H9 (cell line): Measurements from ENCODE around the gene ZNF215. TPM values are rescaled to one million over a fixed set of nuclear protein-coding genes. Genes with fewer than 3 reads are reported as not detected.

ENCODE experiments used
- DNase-seq: peaks from one replicate; pipeline ENCODE4 v3.0.0-alpha.2; 2017
- H2AFZ ChIP-seq: one replicate; pipeline ENCODE4 v1.6.1; 2013; ENCODE audit warnings: mild to moderate bottlenecking, low read length, control low read depth, moderate library complexity
- H2AK5ac ChIP-seq: 2 replicates; pipeline ENCODE4 v1.6.1; 2013; ENCODE audit warnings: low read length, control low read depth, mixed read lengths; ENCODE audit not compliant: insufficient read length
- H2BK120ac ChIP-seq: one replicate; pipeline ENCODE4 v1.6.1; 2013; ENCODE audit warnings: low read depth, mild to moderate bottlenecking, low read length, control low read depth, inconsistent platforms; ENCODE audit not compliant: poor library complexity, severe bottlenecking
- H2BK12ac ChIP-seq: 2 replicates; pipeline ENCODE4 v1.6.1; 2013; ENCODE audit warnings: low read length, control low read depth, mixed read lengths, low read depth; ENCODE audit not compliant: insufficient read length
- H2BK15ac ChIP-seq: 2 replicates; pipeline ENCODE4 v1.6.1; 2013; ENCODE audit warnings: low read depth, low read length, control low read depth
- H2BK20ac ChIP-seq: one replicate; pipeline ENCODE4 v1.6.1; 2013; ENCODE audit warnings: low read depth, mild to moderate bottlenecking, low read length, control low read depth, inconsistent platforms; ENCODE audit not compliant: poor library complexity, severe bottlenecking
- H2BK5ac ChIP-seq: 2 replicates; pipeline ENCODE4 v1.6.1; 2013; ENCODE audit warnings: low read length, control low read depth, mixed read lengths; ENCODE audit not compliant: insufficient read length
- H3K14ac ChIP-seq: 2 replicates; pipeline ENCODE4 v1.6.1; 2013; ENCODE audit warnings: low read length, control low read depth; ENCODE audit not compliant: insufficient read depth
- H3K18ac ChIP-seq: 2 replicates; pipeline ENCODE4 v1.6.1; 2013; ENCODE audit warnings: low read depth, mild to moderate bottlenecking, mixed read lengths, low read length, control low read depth; ENCODE audit not compliant: insufficient read length
- H3K23ac ChIP-seq: 2 replicates; pipeline ENCODE4 v1.6.1; 2013; ENCODE audit warnings: low read length, control low read depth, mixed read lengths, low read depth; ENCODE audit not compliant: insufficient read length
- H3K23me2 ChIP-seq: 2 replicates; pipeline ENCODE4 v1.6.1; 2013; ENCODE audit warnings: low read depth, mild to moderate bottlenecking, mixed read lengths, low read length, control low read depth; ENCODE audit not compliant: insufficient read length, poor library complexity, severe bottlenecking
- H3K27ac ChIP-seq: 2 replicates; pipeline ENCODE4 v1.5.1; 2013; ENCODE audit warnings: low read length, control low read depth, mixed read lengths, low read depth; ENCODE audit not compliant: insufficient read length
- H3K27me3 ChIP-seq: 2 replicates; pipeline ENCODE4 v1.6.1; 2013; ENCODE audit warnings: low read length, control low read depth, inconsistent platforms; ENCODE audit not compliant: insufficient read depth
- H3K4ac ChIP-seq: 2 replicates; pipeline ENCODE4 v1.6.1; 2013; ENCODE audit warnings: low read depth, mild to moderate bottlenecking, control low read depth, inconsistent platforms, low read length, moderate library complexity
- H3K4me1 ChIP-seq: 2 replicates; pipeline ENCODE4 v1.6.1; 2013; ENCODE audit warnings: low read length, control low read depth, inconsistent platforms; ENCODE audit not compliant: insufficient read depth
- H3K4me2 ChIP-seq: 2 replicates; pipeline ENCODE4 v1.6.1; 2013; ENCODE audit warnings: low read length, control low read depth, mixed read lengths; ENCODE audit not compliant: insufficient read length, insufficient read depth
- H3K56ac ChIP-seq: 2 replicates; pipeline ENCODE4 v1.6.1; 2013; ENCODE audit warnings: low read depth, mild to moderate bottlenecking, mixed read lengths, low read length, control low read depth; ENCODE audit not compliant: insufficient read length
- H3K79me1 ChIP-seq: 2 replicates; pipeline ENCODE4 v1.6.1; 2013; ENCODE audit warnings: low read depth, mild to moderate bottlenecking, moderate library complexity, low read length, control low read depth, inconsistent platforms; ENCODE audit not compliant: insufficient read depth, poor library complexity, severe bottlenecking
- H3K79me2 ChIP-seq: 2 replicates; pipeline ENCODE4 v1.6.1; 2013; ENCODE audit warnings: low read length, control low read depth, inconsistent platforms; ENCODE audit not compliant: insufficient read depth
- H3K9ac ChIP-seq: 2 replicates; pipeline ENCODE4 v1.6.1; 2013; ENCODE audit warnings: low read length, control low read depth, mixed read lengths; ENCODE audit not compliant: insufficient read length; ENCODE audit errors: extremely low read depth
- H3K9me3 ChIP-seq: one replicate; pipeline ENCODE4 v1.6.1; 2013; ENCODE audit warnings: low read depth, low read length, inconsistent platforms; ENCODE audit not compliant: control insufficient read depth
- H3T11ph ChIP-seq: one replicate; pipeline ENCODE4 v1.6.1; 2013; ENCODE audit warnings: mild to moderate bottlenecking, low read length, control low read depth, inconsistent platforms
- H4K20me1 ChIP-seq: one replicate; pipeline ENCODE4 v1.6.1; 2013; ENCODE audit not compliant: control insufficient read depth, insufficient read length, insufficient read depth
- H4K5ac ChIP-seq: 2 replicates; pipeline ENCODE4 v1.6.1; 2013; ENCODE audit warnings: low read depth, mild to moderate bottlenecking, mixed read lengths, low read length, control low read depth; ENCODE audit not compliant: insufficient read length
- H4K8ac ChIP-seq: replicated peaks from 2 replicates; pipeline ENCODE4 v1.6.1; 2013; ENCODE audit warnings: low read length, control low read depth, mixed read lengths, low read depth; ENCODE audit not compliant: insufficient read length
- H4K91ac ChIP-seq: 2 replicates; pipeline ENCODE4 v1.6.1; 2013; ENCODE audit warnings: low read depth, mild to moderate bottlenecking, moderate library complexity, mixed read lengths, low read length, control low read depth; ENCODE audit not compliant: insufficient read length
- H3K27ac Mint-ChIP-seq, 3 experiments: 2 replicates in 2 of 3; 3 replicates in 1 of 3; pipeline ENCODE4 v1.8.0; 2020 to 2021; ENCODE audit warnings: mixed read lengths in 3 of 3, mild to moderate bottlenecking in 1 of 3, moderate library complexity in 1 of 3
- H3K27me3 Mint-ChIP-seq: 2 replicates; pipeline ENCODE4 v1.8.0; 2021; ENCODE audit warnings: low read depth, mild to moderate bottlenecking, moderate library complexity, mixed read lengths
- H3K36me3 Mint-ChIP-seq, 3 experiments: 2 replicates in 2 of 3; 3 replicates in 1 of 3; pipeline ENCODE4 v1.8.0; 2020 to 2021; ENCODE audit warnings: low read depth in 3 of 3, mixed read lengths in 3 of 3; ENCODE audit not compliant: insufficient read depth in 1 of 3
- H3K4me1 Mint-ChIP-seq, 2 experiments: 2 replicates each; pipeline ENCODE4 v1.8.0; 2020; ENCODE audit warnings: mixed read lengths in 2 of 2
- H3K4me3 Mint-ChIP-seq, 2 experiments: 2 replicates in 1 of 2; 3 replicates in 1 of 2; pipeline ENCODE4 v1.8.0; 2020 to 2021; ENCODE audit warnings: mild to moderate bottlenecking in 2 of 2, mixed read lengths in 2 of 2, moderate library complexity in 1 of 2
- H3K9me3 Mint-ChIP-seq, 2 experiments: 2 replicates in 1 of 2; 3 replicates in 1 of 2; pipeline ENCODE4 v1.8.0; 2020; ENCODE audit warnings: mild to moderate bottlenecking in 2 of 2, mixed read lengths in 2 of 2, moderate library complexity in 1 of 2
- CTCF ChIP-seq: fragments of 200-600 bp; sonication (generic); conservative IDR thresholded peaks from 3 replicates; pipeline ENCODE4 v1.8.0; 2021; ENCODE audit warnings: antibody characterized with exemption, mild to moderate bottlenecking
- total RNA-seq: library from RNA; stranded (reverse); gene quantifications from 2 replicates; pipeline ENCODE4 v1.2.1, GENCODE V29; 2021

ZNF215 gene
- total RNA-seq, 1 experiment from 2014 or later = 18.0 TPM

GRCh38 chr11:6995703-6996102, 69.5 kb downstream of the ZNF215 start:
- H4K20me1 ChIP-seq = no peaks in the 10 kb centered on the region
- H3K27ac Mint-ChIP-seq = no peak overlapping the region
- no peaks in the 10 kb centered on the region for H3K9me3 ChIP-seq
- no peak overlapping the region for H2AFZ ChIP-seq
- DNase-seq = no peak
- H3K14ac ChIP-seq = no peak overlapping the region
- no peak overlapping the region for H3K56ac ChIP-seq
- H3T11ph ChIP-seq = no peak overlapping the region
- no peaks in the 10 kb centered on the region for H3K4me1 ChIP-seq
- H2BK12ac ChIP-seq = no peak overlapping the region
- no peak overlapping the region for H3K27ac ChIP-seq
- no peak for TF ChIP-seq CTCF
- H2BK5ac ChIP-seq = no peak overlapping the region
- no peaks in the 10 kb centered on the region for H3K79me1 ChIP-seq
- H3K23me2 ChIP-seq = no peaks in the 10 kb centered on the region
- H4K91ac ChIP-seq = no peak overlapping the region
- no peak overlapping the region for H3K4me3 Mint-ChIP-seq
- no peak overlapping the region for H3K9ac ChIP-seq
- H3K36me3 Mint-ChIP-seq = no peaks in the 10 kb centered on the region
- no peak overlapping the region for H2BK15ac ChIP-seq
- H3K27me3 ChIP-seq = no peaks in the 10 kb centered on the region
- no peak overlapping the region for H2BK20ac ChIP-seq
- H4K8ac ChIP-seq = no peak overlapping the region
- no peak overlapping the region for H3K4me2 ChIP-seq
- no peak overlapping the region for H3K18ac ChIP-seq
- no peaks in the 10 kb centered on the region for H3K9me3 Mint-ChIP-seq
- no peak overlapping the region for H3K4ac ChIP-seq
- no peaks in the 10 kb centered on the region for H3K79me2 ChIP-seq
- H3K23ac ChIP-seq = no peak overlapping the region
- no peaks in the 10 kb centered on the region for H3K4me1 Mint-ChIP-seq
- H3K27me3 Mint-ChIP-seq = no peaks in the 10 kb centered on the region
- H2AK5ac ChIP-seq = no peak overlapping the region
- no peak overlapping the region for H4K5ac ChIP-seq
- no peak overlapping the region for H2BK120ac ChIP-seq
